IPS DF 4.7 (cell line): ENCODE measurements around the gene PTX4.
"Not testable (repeated sequence)": the region's sequence is repeated elsewhere in the genome, so short reads cannot be mapped to it uniquely, and the experiment has no call there.

ENCODE experiments used
- DNase-seq: peaks from one replicate; pipeline ENCODE4 v3.0.0-alpha.2; 2013; ENCODE audit warnings: low spot score; ENCODE audit errors: extremely low read depth

The PTX4 gene

DNA sequence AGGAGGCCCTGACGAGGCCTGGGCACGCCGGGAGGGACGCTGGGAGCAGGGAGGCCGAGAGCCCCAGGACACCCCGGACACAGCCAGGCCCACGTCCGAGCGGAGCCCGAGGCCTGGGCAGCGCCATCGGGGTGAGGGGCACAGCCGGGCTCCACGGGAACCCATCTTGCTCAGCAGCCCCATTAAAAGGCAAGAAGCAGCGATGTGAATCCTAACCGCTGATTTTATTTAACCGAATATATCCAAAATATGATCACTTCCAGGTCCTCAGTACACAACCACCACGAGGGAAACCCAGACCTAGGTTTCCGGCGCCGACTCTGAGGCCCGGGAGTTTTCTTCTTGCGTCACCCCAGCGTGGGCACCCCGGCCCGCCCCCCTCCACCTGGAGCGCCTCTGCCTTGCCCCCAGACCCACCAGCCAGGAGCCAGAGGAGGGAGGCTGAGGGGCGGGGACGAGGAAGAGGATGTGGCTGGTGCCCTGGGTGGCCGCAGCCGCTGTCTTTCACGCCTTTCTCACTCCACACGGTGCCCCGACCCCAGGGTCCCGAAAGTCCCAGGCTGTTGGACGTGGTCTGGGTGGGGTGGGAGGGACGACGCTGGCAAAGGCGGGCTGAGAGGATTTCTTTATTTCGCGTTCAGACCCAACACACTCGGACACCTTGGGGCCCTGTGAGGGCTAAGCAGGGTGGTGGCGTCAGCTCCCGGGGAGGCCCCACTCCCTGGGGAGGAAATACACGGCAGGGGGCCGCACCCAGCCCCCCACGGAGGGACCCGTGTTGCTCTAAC, 43.8 kb downstream of the PTX4 start:
- DNase-seq = no peak

DNA sequence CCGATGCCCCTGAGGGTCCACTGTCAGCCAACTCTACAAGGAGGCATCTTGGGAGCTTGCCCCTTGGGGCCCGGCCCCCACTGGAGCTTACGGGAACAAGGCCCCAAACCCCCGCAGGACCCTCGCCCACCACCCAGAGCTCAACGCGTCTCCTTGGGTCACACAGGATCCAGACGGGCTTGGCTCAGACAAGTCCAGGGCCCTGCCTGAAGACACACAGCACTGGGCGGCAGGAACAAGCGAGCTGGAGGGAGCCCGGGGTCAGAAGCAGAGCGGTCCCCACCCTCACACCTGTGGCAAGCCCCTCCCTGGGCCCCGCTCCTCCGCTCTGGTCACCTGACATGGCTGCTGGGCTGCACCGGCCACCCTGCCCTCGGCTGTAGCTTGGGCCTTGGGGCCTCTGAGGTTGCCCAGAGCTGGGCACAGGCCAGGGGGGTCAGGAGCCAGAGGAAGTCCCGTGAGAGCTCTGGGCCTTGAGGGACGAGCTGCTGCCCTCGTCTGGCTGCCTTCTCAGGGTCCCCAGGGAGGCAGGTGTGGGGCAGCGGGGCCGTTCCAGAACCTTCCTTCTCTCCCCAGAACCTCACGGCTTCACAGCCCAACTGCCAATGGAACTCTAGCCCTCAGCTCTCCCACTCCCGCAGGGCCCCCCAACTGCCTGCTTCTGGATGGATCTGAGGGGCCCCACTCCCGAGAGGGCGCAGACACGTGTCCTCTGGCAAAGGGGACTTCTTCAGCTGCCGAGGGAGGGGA, 44.6 kb downstream of the PTX4 start, which contains the start of gene CCDC154:
Gene CCDC154, minus strand, starts transcription at position 577 of the 750 bp plus-strand sequence. Its CDS starts 234 bp downstream, at position 343.
- DNase-seq = no peak

DNA sequence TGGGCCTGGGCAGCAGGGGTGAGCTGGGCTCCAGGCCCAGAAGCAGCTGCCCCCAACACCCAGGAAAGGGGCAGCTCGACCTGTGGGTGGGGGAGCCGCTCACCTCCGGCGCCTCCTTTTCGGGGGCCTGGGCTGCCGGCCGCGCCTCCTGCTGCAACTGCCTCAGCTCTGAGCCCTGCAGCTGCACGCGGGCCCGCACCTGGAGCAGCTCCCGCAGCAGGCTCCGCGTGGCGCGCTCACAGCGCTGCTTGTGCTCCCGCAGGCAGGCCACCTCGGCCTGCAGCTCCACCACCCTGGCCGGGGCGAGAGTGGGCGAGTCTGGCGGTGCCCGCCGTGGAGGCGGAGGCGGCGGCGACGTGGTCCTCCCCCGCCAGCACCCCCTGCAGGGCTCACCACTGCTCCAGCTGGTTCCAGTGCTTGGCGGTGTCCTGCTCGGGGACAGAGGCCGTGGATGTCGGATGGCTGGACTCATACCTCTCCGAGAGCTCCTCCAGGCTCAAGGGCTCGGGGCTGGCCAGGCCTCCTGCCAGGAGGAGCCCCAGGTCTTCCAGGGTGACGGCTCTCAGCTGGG, 45.3 kb downstream of the PTX4 start:
- DNase-seq = no peak

DNA sequence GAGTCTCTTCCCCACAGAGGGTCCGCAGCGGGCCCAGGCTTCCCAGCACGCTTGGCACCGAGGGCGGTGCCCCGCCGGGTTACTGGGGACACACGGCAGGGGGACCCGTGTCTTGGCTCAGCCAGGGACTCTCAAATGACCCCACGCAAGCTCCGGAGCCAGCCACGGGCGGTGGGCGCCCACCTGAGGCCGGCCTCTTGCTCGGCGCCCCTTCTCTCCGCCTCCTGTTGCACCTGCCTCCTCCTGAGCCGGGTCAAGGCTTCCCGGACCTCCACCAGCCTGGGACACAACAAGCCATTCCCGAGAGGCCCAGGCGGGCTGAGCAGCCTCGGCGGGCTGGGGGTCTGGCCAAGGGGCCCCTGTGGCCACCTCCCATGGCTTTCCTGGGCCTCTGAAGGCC, 46.0 kb downstream of the PTX4 start:
- DNase-seq = no peak

DNA sequence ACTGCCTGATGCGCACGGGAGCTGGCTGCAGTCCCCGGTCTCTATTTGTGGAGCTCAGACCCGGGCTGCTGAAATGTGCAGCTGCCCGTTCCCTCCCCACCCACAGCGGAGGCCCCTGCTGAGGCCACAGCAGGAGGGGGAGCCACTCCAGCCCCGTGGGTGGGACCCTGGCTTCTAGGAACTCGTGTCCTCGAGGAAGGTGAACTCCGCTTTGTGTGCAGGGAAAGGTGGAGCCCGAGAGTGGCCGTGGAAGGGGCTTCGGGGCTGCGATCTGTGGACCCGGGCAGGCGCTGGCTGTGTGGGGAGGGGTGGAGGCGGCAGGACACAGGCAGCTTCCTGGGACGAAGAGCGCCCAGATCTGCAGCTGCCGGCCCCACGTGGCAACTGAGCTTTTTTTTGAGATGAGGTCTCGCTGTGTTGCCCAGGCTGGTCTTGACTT, 47.3 kb downstream of the PTX4 start:
- DNase-seq = no peak

DNA sequence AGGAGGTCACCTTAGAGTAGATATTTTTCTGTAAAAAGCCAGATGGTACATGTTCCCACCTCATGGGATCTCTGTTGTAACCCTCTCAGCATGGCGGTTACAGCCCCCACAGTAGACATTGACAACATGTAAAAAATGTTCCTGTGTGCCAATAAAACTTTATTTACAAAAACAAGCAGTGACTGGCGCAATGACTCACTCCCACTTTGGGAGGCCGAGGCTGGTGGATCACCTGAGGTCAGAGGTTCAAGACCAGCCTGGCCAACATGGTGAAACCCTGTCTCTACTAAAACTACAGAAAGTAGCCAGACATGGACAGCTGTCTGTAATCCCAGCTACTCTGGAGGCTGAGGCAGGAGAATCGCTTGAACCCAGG, 49.1 kb downstream of the PTX4 start:
- DNase-seq = not testable (repeated sequence)

DNA sequence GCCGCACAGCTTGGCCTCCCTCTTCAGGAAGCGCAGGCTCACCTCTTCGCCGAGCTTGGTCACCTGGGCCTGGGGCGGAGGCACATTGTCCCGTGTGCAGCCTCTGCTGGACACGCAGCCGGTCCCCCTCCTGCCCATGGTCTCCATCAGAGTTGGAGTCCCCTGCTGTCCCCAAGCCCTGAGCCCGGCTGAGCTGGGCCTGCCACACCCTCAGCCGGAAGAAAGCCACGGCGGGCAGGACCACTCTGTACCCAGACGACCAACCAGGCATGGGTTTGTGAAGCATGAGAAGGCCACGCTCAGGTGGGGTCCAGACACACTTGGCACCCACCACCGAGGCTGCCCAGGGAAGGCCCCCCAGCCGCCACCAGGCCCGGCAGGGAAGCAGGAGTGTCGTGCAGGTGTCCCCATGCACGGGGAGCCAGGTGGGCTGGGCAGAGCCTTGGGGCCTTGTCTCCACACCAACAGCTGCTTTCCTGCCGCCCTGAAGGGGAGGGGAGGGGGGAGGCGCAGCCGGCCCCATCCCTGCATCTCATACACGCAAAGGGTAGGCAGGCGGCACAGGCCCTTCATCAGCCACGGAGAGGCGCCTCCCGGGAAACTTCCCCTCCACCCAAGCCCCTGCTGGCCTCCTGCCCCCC, 49.6 kb downstream of the PTX4 start:
- no peak for DNase-seq

DNA sequence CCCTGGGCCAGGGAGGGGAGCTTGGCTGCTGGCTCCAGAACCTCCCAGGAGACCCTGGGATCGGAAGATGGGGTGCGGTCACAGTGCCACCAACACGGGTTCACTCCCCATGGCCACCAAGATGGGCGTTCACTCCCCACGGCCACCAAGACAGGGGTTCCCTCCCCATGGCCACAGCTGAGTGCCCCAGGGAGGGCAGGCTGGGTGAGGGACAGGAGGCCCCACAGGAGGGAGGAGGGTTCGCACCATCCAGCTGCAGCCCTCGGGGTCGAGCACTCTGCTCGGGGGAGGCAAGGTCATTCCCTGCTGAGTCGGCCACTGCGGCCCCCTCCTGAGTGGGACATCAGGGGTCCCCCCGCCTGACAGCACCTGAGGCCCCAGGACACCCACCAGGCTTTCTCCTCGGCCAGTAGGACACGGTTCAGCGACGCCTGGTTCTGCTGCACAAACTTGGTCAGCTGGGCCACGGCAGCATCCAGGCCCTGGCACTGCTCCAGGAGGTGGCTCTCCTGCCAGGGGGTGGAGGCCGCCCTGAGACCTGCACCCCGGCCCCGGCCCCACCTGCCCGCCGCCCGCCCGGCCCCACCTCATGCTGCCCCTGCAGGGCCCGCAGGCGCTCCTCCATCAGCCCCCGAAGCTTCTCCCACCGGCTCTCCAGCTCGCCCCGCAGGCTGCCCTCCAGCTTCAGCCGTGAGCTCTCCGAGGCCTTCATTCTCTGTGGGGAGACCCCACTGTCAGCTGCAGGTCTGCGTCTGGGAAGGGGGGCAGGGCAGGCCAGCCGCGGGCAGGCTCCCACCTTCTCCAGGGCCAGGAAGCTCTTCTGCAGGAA, 50.3 kb downstream of the PTX4 start:
- DNase-seq = no peak

DNA sequence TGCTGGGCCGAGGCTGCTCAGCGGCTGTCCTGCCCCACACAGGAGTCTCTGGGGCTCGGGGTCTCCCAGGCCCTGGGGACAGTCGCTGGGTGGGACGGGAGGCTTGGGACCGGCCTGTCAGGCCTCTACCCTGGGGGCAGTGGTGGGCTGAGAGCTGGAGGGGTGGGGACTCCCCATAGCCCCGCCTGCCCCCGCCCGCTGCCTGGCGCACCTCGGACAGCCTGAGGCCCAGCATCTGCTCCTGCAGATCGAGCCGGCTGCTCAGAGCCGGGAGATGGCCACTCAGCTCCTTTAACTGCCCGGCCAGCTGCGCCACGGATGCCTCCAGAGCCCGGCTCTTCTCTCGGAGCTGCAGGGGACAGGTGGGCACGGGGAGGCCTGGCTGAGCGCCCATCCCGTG, 51.1 kb downstream of the PTX4 start:
- DNase-seq = no peak

DNA sequence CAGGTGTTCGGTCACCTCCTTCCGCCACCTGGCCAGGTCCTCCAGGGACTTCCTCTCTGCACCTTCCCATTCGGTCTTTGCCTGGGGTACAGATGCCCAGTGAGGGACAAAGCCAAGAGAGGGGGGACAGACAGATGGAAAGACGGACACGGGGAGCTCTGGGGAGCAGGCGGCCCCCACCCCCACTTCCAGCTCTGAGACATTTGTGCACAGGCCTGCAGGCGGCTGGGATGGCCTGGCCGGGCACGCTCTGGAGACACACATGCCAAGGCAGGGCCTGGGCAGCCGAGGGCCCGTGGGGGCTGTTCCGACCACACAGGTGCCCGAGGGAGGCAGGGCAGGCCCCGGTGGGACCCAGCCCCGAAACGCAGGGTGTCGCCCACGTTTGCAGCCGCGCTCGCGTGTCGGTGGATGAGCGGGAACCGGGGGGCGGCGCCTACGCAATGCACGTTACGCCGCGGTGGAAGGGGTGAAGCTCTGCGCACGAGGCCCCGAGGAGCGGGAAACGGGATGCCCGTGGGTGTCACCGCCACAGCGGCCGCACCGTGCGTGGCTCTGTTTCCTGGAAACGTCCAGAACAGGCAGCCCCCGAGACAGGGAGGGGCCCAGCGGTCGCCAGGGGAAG, 51.9 kb downstream of the PTX4 start:
- no peak for DNase-seq

DNA sequence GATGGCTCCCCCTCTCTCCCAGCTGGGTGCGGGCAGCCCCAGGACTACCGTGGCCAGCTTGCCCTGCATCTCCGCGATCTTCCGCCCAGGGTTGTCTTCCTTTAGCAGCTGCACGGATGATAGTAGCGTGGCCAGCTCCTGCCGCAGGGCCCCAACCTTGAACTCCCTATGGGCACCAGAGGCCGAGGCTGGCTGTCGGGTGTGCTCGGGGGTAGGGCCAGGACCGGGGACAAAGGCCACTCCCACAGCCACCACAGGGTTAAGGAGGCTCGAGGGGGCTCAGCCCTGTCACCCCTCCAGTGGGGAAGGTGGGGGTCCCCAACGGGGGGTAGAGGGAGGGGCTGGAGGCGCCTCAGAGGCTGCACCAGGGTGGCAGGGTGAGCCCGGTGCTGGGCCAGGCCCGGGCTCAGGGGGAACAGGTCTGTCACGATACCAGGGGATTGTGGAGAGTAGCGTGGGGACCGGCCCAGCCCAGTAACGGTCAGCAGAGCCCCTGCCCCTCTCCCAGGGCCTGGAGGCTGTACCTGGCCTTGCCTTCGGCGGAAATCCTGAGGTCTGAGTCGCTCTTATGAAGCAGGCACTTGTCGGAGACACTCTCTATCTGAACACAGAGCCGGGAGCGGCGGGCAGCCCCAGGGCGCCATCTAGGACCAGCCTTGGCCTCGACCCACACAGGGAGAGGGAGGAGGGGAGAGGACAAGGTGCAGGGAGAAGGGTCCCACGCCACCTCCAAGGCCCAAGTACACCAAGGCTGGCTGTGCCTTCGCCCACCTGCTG, 52.6 kb downstream of the PTX4 start:
- DNase-seq = no peak
